HG03460 (cell line): Measurements from ENCODE around the gene COLEC11.
"Not testable (repeated sequence)": the region's sequence is repeated elsewhere in the genome, so short reads cannot be mapped to it uniquely, and the experiment has no call there.

Source experiments
- ATAC-seq: cut with Tn5 transposase; IDR thresholded peaks from one replicate; pipeline ENCODE4 v1.9.1; 2021; ENCODE audit not compliant: unreplicated experiment

Gene COLEC11

DNA sequence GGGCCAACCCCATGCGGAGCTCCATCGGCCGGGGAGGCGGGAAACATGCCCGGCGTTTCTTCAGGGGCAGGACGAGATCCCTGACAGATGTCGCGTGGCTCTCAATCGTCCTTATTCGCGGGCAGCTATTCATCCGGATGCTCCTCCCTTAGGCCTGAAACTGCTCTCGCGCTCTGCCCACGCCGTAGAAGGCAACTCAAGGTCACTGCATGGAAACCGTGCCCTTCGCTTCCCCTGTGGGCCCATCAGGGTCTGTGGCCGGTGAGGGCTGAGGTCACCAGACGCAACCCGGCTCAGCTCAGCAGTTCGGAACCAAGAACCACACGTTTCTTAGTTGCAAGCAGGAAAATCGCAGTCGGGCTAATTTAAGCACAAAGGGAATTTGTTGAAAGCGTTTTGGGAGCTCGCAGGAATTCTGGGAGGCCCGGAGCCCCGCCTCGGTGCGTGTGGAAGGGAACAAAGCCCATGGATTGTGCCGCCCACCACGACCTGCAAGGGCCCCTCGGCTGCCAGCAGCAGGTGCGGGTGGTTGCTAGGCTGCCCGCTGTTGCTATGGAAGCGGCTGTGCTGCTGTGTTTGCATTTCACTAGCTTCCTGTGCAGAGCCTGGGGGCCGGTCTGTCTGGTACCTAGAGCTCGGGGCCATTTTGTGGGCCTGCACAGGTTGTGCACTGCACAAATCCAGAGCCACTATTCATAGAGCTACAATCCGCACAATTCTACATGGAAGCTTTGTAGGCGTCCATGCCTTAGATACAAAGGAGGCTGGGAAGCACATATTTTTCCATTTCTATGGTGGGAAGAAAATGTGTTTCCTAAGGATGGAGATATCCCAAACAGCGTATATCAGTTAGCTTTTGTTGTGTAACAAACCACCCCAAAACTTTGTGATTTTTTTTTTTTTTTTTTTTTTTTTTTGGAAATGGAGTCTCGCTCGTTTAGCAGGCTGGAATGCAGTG is 57.1 kb downstream of the COLEC11 start:
- peak; percentile 87 for ATAC-seq

DNA sequence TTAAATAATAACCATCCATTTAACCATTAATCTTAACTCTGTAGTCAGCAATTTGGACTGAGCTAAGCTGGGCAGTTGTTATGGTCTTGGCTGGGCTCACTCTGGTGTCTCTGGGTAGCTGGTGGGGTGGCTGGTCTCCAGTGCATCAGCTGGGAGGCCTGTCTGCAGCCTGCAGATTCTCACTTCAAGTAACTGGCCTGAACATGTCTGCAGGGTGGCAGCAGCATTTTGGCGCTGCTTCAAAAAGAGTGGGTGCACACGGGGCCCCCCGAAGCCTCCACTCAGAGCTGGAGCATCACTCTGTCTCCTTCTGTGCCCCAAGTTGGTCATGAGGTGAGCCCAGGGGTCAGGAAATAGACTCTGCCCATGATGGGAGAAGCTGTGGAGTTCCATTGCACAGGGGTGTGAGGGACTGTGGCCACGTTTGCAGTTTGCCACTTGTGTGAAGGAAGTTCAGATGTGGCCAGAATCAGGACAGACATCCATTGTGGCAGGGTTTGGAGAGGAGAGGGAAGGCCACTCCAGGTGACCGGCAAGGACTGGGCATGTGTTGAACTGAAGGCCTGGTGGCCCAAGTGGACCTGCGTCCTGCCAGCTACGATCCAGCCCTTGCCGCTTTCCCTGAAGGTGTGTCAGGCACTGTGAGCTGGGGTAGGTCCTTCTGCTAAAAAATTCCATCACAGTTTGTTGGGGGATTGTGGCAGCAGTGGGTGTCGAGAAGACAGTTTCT is 58.1 kb downstream of the COLEC11 start:
- ATAC-seq, result no peak

GRCh38 chr2:3654011-3654410 is 59.1 kb downstream of the COLEC11 start:
- no peak for ATAC-seq

- ATAC-seq, result no peak
Measured at GRCh38 chr2:3654531-3655225, 59.8 kb downstream of the COLEC11 start.

GRCh38 chr2:3655871-3656761 is 61.2 kb downstream of the COLEC11 start:
- ATAC-seq, result no peak

GRCh38 chr2:3656762-3657721 is 62.1 kb downstream of the COLEC11 start:
- ATAC-seq, result no peak

GRCh38 chr2:3657881-3658280 is 63.0 kb downstream of the COLEC11 start, which contains the start of gene ALLC:
ALLC (plus strand) TSS chr2:3658200; CDS start chr2:3671158, 12,958 bp downstream.
- ATAC-seq, result no peak

- no peak for ATAC-seq
Measured at GRCh38 chr2:3659447-3660432, 64.8 kb downstream of the COLEC11 start.

- not testable (repeated sequence) for ATAC-seq
Measured at GRCh38 chr2:3660640-3661039, 65.7 kb downstream of the COLEC11 start.

DNA sequence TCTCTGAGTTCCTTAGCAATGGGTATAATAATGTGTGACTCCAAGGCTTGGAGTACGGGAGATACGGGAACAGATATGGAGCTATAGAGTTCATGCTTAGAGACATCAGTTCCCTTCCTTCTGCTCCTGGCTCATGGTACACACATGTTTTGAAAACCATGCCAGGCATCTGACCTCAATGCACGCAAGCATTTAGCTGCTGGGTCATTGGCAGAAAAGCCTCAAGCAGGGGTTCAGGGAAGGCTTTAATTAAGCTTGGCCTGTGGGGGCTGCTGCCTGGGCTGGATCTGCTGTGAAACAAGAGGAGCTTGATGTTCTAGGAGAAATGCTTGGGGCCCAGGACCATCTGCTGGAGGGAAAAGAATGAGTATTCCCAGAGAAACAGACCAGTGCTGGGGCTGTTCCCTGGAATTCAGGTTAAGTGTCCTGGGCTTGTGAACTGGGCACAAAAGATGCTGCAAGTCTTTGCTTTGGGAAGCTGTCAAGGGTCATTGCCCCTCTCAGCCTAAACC is 66.3 kb downstream of the COLEC11 start:
- no peak for ATAC-seq

DNA sequence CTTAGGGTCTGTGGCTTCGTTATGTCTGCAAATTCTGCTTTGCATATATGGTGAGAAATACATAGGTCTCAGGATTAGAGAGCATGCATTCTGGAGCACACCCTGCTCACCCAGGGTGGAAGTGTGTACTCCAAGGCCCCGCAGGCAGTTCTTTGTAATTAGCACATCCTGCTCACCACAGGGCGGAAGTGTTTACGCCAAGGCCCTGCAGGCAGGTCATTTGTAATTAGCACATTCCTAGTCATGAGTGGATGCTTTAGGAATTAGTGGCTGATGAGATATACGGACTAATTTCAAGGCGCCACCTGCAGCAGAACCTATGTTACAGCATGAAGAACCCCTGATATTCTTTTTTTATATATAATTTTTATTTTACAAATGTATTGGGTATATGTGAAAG is 67.3 kb downstream of the COLEC11 start:
- ATAC-seq, result no peak

GRCh38 chr2:3664118-3664517 is 69.2 kb downstream of the COLEC11 start:
- ATAC-seq, result no peak

DNA sequence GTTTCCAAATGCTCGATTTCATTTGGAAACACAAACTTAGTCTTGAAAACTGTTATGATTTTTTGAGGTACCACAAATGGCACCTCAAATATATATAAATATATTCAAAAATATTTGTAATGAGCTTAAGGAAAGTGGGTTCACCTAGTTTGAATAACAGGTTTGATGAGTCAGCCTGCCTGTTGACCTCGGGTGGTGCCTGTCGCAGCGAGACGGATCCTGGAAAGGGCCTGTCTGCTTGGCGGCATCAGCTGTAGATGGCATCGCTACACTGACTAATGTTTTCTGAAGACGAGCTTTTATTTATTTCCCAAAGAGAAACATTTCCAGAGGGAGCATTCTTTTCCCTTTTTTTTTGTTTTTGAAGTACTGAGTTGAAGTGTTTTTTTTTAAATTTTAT is 70.0 kb downstream of the COLEC11 start:
- ATAC-seq, result no peak

- ATAC-seq, result no peak
Measured at GRCh38 chr2:3665886-3666612, 71.1 kb downstream of the COLEC11 start.

GRCh38 chr2:3666613-3666975 is 71.7 kb downstream of the COLEC11 start:
- ATAC-seq, result no peak

DNA sequence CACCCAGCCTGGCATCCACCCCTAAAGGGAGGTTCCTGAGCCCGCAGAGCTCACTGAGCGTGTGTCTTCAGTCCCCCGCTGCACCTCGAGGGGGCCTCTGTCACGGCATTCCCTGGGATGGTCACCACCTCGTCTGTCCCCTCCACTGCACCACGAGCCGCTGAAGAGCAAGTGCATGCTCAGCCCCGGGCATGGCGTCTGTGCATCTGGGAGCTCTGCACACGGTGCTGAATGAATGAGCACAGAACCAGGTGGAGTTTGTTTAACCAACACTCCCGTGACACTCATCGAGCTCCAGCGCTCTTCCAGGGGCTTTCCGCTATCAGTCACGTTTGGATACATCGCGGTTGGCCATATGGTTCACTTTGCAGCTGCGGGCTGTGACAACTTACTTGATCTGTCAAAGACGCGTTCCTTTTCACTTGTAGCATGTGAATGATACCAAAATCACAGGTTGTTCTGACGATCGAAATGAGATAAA is 72.3 kb downstream of the COLEC11 start:
- ATAC-seq, result no peak

GRCh38 chr2:3669656-3670055 is 74.7 kb downstream of the COLEC11 start:
- ATAC-seq, result no peak
